ENCODE results near the gene PPP1R12B.
"Not testable (repeated sequence)": the region's sequence is repeated elsewhere in the genome, so short reads cannot be mapped to it uniquely, and the experiment has no call there.

Gene PPP1R12B

DNA sequence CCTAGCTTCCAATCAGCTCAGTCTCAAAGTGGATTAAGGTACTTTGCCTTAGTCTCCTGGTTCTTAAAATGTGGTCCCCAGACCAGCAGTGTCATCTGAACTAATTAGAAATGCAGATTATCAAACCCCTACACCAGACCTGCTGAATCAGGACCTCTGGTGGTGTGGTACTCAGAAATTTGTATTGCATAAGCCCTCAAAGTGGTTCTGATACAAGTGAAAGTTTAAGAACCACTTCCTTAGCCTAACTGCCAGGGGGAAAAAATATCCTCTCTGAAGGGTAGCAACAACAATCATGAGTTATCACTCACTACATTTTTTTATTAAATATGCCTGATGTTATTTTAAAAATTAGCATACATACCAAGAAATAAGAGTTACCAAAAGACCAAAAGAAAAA, 131.2 kb downstream of the PPP1R12B start:
- in situ Hi-C loops (cut with MboI; ENCODE audit: low sequenced_read_pairs), result not testable (repeated sequence)

DNA sequence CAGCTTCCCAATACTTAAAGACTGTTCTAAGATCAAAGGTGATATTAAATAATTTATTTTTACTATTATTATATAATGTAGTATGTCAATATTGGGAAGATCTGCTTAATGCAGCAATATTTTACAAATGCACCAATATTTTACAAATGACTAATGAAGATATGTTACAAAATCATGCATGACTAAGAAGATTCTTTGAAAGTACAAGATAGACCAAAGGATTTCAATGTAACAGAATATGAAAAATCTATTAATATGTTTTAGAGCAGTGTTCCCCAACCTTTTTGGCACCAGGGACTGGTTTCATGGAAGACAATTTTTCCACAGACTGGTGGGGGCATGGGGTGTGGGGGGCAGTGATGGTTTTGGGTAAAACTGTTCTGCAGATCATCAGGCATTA, 132.1 kb downstream of the PPP1R12B start:
- in situ Hi-C loops (cut with MboI; ENCODE audit: low sequenced_read_pairs), result not testable (repeated sequence)

DNA sequence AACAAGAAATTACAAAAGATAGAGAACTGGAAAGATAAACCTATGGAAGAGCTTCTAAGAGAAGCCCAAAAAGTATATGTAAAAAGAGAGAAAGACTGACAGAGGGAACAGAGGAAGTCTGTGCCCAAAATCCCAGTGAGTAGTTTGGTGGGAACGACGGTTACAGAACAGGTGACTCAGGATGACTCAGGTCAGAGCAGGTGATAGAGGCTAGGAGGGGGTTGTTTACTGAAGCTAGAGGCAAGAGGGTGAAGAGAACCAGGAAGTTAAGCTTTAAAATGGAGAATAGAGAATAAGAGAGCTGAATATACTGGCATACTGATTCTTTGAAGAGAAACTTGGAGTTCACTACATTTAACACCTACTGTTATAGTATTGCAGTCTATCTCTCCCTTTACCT, 134.9 kb downstream of the PPP1R12B start:
- in situ Hi-C loops (cut with MboI; ENCODE audit: low sequenced_read_pairs), result not testable (repeated sequence)

DNA sequence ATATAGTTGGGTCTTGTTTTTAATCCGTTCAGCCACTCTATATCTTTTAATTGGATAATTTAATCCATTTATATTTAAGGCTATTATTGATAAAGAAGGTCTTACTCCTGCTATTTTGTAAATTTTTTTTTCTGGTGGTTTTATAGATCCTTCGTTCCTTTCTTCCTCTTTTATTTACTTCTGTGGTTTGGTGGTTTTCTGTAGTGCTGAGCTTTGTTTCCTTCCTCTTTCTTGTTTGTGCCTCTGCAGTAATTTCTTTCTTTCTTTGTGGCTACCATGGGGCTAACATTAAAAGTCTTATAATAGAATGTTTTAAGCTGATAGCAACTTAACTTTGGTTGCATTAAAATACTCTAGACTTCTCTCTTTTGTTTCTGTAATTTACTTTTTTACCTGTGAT, 135.5 kb downstream of the PPP1R12B start:
- in situ Hi-C loops (cut with MboI; ENCODE audit: low sequenced_read_pairs), result not testable (repeated sequence)

DNA sequence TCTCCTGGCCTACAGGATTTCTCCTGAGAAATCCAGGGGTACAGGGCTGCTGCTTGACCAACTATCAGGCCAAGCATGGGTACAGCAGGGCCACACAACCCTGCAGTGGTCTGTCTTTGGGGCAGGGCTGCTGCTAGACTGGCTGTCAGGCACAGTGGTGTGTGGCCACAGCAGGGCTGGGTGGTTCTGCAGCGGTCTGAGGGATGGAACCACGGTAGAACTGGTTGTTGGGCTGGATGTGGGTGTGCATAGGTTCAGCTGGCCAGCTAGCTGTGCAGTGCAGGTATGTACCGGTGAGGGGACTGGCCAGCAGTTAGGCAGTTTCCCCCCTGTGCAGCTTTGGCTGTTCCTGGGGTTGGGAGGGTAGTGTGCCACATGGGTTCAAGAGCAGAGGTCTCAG, 136.3 kb downstream of the PPP1R12B start:
- in situ Hi-C loops (cut with MboI; ENCODE audit: low sequenced_read_pairs), result not testable (repeated sequence)

DNA sequence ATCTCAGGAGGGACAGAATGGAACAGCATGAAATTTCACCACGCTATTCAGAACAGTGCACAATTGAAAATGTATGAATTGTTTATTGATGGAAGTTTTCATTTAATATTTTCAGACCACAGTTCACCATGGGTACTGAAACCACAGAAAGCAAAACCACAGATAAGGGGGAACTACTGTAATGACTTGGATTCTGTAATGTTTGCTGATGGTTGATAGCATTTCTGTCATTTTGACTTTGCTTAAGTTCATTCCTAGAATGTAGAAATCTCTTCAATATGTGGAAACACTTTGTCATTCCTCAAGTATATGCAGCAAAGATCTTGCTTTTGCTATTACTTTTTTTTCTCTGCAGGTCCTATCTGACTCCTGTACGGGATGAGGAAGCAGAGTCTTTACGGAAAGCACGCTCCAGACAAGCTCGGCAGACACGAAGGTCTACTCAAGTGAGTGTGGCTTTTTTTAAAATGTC, 139.7 kb downstream of the PPP1R12B start:
- in situ Hi-C loops (cut with MboI; ENCODE audit: low sequenced_read_pairs), result not testable (repeated sequence)

DNA sequence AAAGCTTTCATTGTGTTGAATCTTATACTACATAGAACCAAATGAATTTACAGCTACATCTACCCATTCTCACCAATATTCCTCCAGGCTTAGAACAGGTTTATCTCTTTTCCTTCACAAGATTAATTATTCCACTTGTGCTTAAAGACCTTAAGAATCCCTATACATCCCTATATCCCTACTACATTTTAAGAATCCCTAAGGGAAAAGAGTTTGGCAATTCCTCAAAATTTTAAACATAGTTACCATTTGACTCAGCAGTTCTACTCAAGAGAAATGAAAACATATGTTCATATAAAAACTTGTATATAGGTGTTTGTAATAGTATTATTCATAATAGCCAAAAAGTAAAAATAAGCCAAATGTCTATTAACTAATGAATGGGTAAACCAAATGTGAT, 140.6 kb downstream of the PPP1R12B start:
- in situ Hi-C loops (cut with MboI; ENCODE audit: low sequenced_read_pairs), result not testable (repeated sequence)

DNA sequence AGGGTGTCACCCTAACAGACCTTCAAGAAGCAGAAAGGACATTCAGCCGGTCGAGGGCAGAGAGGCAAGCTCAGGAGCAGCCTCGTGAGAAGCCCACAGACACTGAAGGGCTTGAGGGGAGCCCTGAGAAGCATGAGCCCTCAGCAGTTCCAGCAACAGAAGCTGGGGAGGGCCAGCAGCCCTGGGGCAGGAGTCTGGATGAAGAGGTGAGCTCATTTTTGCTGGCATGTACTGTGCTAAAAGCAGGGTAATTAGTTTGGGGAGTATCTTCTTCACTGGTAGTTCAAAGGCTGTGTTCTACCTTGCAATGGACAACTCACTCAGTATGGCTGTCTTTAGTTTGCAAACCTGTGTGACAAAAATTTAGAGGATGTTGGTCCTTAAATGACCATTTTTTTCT, 144.6 kb downstream of the PPP1R12B start:
- in situ Hi-C loops (cut with MboI; ENCODE audit: low sequenced_read_pairs), result not testable (repeated sequence)

DNA sequence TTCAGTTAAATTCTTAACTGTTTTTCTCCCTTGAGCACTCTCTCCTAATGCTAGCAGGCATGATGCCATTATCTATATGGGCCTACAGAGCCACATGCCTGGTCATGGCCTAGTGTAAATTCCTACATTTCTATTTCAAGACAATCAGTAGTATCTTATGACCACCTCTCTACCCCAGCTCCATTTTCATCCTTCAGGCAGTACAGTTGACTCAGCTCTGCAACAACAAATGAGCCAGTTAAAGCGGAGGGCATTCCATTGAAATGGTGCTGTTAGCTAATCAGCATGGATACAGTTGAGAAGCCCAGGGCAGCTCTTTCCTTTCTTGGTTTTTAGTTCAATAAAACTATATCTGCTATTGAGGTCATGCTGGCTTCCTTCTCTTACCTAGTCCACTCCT, 150.0 kb downstream of the PPP1R12B start:
- in situ Hi-C loops (cut with MboI; ENCODE audit: low sequenced_read_pairs), result no loop called here

DNA sequence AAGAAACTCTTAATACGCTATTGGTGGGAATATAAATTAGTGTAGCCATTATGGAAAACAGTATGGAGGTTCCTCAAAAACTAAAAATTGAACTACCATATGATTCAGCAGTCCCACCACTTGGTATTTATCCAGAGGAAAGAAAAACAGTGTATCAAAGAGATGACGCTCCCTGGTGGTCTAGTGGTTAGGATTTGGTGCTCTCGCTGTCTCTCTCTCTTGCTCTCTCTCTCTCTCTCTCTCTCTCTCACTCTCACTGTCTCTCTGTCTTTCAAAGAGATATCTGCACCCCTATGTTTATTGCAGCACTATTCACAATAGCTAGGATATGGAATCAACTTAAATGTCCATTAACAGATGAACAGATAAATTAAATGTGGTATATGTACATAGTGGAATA, 151.5 kb downstream of the PPP1R12B start:
- in situ Hi-C loops (cut with MboI; ENCODE audit: low sequenced_read_pairs), result not testable (repeated sequence)

DNA sequence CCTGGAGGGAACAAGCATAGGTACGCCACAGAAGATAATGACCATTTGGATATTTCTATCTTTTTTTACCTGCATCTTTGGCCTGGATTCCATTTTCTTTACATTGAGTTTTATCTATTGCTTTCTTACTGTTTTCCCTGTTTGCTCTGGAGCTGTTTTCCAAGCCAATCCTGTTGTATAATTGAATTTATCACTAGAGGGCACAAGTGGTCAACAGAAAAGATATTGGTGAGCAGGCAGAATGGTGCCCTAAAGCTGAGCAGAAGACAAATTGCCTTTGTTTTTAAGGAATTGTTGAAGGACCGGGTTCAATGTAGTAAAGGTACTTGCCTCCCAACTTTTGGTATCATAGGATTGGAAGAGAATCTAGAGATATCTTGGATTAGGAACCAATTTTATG, 152.8 kb downstream of the PPP1R12B start:
- in situ Hi-C loops (cut with MboI; ENCODE audit: low sequenced_read_pairs), result no loop called here

DNA sequence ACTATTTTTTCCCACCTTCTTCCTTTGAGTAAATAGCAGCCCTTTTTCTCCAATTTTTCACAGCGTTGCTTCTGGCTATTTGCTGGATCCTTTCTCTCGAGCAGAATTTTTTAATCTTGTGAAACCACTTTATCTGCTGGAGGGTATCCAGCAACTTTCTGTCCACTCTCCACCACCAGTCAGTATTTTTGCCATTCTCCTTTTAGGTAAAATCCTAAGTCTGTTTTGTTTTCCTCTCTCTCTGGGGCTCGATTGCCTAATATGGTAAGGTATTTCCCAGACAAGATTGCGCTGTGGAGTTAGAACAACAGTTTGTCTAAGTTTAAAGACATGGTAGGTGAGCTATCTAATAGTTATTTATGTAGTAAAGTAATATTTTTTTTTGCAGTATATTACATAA, 156.9 kb downstream of the PPP1R12B start:
- in situ Hi-C loops (cut with MboI; ENCODE audit: low sequenced_read_pairs), result no loop called here

DNA sequence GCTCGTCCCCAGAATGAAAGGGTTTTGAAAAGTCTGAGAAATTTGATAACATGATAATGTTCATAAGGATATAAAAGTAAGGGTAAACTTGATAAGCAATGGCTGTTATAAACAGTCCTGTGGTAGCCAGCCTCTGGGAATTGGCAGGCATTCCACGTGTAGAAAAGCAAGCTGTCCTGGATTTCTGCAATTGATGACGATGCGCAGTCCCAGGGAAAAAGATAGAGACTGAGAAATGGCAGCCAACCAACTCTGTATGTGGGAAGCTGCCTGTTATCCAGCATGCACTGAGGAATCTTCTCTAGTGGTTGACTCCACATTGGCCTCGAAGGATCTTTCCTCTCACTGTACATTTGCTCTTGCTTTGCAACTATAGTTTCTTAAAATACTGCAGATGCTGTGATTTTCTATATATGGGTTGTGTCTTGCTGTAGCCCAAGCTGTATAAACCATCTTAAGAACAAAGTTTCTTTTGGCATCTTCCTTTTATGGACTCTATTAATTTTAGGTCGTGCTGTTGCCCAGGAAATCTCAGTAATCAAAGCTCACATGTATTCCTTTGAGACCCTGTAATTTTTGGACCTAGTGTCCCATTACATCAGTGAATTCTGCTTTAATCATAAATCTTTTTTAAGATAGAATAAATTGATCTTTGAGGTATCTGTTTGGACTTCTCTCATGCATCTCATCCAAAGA, 157.5 kb downstream of the PPP1R12B start:
- in situ Hi-C loops (cut with MboI; ENCODE audit: low sequenced_read_pairs), result not testable (repeated sequence)

DNA sequence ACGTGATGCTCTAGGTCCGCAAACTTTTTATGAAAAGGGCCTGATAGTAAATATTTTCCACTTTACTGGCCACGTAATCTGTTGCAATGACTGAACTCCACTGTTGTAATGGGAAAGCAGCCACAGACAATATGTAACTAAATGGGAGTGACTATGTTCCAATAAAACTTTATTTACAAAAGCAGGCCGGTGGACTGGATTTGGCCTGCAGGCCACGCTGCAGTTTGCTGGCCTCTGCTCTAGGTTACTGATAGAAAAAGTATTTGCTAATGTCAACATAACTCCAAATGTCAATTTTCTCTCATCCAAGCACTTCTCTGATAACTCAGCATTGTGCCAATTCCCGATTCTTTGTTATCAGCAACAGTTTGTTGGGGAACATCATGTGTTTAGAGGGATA, 160.4 kb downstream of the PPP1R12B start:
- in situ Hi-C loops (cut with MboI; ENCODE audit: low sequenced_read_pairs), result not testable (repeated sequence)

DNA sequence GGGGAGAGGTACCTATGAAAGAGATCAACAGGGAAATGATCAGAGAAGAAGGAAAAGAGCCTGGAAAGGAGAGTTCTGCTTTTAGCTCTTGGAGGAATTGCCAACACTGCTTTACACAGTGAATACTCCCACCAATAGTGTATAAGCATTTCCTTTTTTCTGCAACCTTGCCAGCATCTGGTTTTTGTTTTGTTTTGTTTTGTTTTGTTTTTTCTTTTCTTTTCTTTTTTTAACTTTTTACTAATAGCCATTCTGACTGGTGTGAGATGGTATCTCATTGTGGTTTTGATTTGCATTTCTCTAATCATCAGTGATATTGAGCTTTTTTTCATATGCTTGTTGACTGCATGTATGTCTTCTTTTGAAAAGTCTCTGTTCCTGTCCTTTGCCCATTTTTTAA, 165.4 kb downstream of the PPP1R12B start:
- in situ Hi-C loops (cut with MboI; ENCODE audit: low sequenced_read_pairs), result not testable (repeated sequence)

DNA sequence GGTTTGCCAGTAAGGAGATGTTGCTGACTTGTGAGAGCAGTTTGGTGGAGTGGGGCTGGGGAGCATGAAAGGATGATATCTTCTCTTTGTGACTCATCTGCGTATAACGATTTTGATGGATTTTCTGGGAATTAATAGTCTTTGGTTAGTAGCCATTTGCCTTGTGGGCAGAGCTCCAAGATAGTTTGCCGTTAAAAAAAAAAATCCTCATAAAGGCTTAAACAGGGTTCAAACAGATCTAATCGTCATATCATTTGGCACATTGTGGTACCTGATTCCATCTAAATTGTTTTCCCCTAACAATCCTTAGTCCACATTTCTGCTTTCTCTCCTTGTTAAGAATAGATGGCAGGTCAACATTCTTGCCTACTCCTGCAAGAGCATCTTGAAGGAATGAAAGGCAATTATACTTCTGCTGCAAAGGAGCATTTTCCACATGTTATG, 168.0 kb downstream of the PPP1R12B start:
- in situ Hi-C loops (cut with MboI; ENCODE audit: low sequenced_read_pairs), result no loop called here

DNA sequence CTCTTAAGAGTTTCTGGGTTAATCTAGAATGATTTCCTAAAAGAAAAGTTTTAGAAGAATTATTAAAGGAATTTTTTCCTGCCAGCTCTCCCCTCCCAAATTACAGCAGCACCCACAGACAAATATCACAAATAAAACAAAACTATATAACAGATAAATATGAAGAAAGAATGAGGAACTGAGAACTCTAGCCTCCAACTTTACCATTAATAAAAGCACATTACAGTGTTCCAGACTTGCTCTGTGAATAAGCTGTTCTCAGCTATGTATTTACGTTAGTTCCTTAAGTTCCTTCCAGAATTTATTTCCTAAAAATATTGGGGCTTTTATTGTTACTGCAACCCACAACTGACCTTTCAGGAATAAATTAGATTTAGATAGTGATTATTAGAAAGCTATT, 168.6 kb downstream of the PPP1R12B start:
- in situ Hi-C loops (cut with MboI; ENCODE audit: low sequenced_read_pairs), result not testable (repeated sequence)

DNA sequence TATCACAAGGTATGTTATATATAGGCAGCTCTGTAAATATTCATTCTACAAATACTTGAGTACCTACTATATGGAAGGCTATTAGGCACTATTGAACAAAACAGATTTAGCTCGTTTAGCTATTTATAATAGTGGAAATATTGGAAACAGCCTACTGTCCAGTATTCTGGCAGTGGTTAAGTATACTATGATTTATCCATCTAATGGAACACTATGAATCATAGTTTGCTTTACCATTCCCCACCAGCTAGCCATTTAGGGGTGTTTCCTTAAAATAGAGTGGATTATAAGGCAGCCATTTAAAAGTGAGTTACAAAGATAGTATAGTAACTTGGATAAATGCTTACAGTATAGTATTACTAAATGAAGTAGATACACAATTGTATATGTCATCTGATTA, 169.7 kb downstream of the PPP1R12B start:
- in situ Hi-C loops (cut with MboI; ENCODE audit: low sequenced_read_pairs), result not testable (repeated sequence)

DNA sequence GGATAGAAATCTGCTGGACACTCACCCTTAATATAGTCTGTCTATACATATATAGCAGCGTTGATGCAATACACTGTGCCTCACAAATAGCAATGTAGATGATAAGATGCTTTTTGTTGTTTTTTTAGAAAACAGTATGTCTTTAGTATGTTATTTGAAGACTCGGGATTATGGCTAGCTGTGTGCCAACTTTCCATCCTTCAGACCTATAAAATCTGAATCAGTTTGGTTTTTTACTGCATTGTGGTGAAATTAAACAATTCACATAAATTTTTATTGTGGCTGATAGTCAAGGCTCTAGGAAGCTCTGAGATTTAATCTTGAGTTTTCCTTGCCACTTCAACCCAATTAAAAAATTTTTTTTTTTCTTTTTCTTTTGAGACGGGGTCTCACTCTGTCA, 170.4 kb downstream of the PPP1R12B start:
- in situ Hi-C loops (cut with MboI; ENCODE audit: low sequenced_read_pairs), result not testable (repeated sequence)

DNA sequence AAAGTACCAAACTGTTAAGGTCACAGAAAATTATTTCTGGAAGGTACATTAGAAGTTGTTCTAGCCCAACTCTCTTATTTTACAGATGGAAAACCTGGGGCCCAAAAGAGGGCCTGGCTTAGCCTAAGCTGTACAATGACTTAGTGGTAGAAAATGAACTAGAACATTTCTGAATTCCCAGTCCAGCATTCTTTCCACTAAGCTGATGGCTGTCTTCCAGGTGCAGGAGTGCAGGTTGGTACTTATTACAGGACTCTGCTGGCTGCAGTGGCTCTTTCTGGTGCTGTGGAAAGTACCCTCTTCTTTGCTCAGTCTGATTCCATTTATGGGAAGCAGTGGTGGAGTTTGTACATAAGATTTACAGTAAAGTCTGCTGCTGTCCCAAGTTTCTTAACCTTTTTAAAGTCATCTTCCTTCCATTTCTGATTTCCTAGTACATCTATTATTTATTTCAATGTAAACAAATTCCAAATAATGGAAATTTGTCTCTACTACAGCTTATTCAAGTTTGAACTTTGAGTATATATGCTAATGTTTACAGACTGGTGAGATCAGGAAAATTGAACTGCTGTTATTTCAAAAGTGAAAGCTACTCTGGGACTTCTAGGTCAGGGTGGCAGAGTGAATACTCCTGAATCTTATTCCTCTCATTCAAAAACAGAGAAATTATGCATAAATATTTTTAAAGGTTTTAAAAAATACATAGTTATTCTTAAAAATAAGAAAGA, 171.8 kb downstream of the PPP1R12B start:
- in situ Hi-C loops (cut with MboI; ENCODE audit: low sequenced_read_pairs), result not testable (repeated sequence)

DNA sequence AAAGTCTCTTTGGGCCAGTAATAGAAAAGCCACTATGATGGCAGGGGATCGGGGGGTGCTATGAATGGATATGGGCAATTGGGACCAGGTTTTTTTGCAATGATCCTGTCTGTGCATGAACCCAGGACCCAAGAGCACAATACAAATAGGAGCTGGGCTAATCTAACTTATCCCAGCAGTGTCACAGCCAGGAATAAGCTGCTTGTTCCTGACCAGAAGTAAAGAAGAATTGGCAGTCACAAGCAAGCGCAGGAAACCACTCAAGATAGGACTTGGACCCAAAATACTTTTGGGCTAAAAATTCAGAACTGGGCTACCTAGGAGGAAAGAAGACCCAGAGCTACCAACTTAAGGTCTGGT, 172.3 kb downstream of the PPP1R12B start:
- in situ Hi-C loops (cut with MboI; ENCODE audit: low sequenced_read_pairs), result not testable (repeated sequence)

DNA sequence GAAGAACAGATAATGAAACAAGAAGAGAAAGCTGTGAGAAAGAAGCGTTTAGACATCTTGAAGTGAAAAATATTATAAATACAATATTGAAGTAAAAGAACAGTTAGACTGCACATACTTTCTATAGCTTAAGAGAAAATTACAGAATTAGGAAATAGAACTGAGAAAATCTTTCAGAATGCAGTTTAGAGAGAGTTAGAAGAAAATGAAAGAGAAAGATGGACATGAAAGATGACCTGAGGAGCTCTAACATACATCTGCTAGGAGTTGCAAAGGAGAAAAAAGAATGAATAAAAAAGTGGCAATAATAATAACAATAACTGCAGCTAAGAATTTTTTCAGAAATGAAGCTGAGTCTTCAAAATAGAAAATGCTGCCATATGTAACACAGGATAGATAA, 173.0 kb downstream of the PPP1R12B start:
- in situ Hi-C loops (cut with MboI; ENCODE audit: low sequenced_read_pairs), result not testable (repeated sequence)

All from HL-60/S4 (cell line).